WTC11 (cell line): ENCODE results near the gene PHRF1.
A peak's percentile ranks its signal among the peaks of the same experiment; 100 is the strongest.

Experiments
- NFYB ChIP-seq: sonication (generic); formaldehyde crosslinking; conservative IDR thresholded peaks from 2 replicates; pipeline ENCODE4 v1.8.0; 2022; ENCODE audit warnings: low read depth, missing genetic modification reagents
- NR2C2 ChIP-seq: sonication (generic); formaldehyde crosslinking; IDR thresholded peaks from 2 replicates; pipeline ENCODE4 v1.8.0; 2022; ENCODE audit warnings: mild to moderate bottlenecking, missing genetic modification reagents
- RELA ChIP-seq: sonication (generic); formaldehyde crosslinking; IDR thresholded peaks from 2 replicates; pipeline ENCODE4 v1.8.1; 2022; ENCODE audit warnings: missing genetic modification reagents, mild to moderate bottlenecking, borderline replicate concordance
- SOX15 ChIP-seq: fragments of 250-450 bp; sonication (Bioruptor Pico); IDR thresholded peaks from 2 replicates; pipeline ENCODE4 v1.9.0; 2021; ENCODE audit warnings: mild to moderate bottlenecking
- TEAD4 ChIP-seq: sonication (generic); formaldehyde crosslinking; IDR thresholded peaks from 2 replicates; pipeline ENCODE4 v1.8.0; 2022; ENCODE audit warnings: mild to moderate bottlenecking, missing genetic modification reagents
- ZNF121 ChIP-seq: sonication (generic); formaldehyde crosslinking; IDR thresholded peaks from 2 replicates; pipeline ENCODE4 v1.8.0; 2023; ENCODE audit warnings: missing genetic modification reagents
- TF ChIP-seq, protein P1 (sequence below): fragments of 200-600 bp; IDR thresholded peaks from 2 replicates; pipeline ENCODE4 v1.8.0; 2022; ENCODE audit warnings: antibody characterized with exemption
- TF ChIP-seq, protein P2 (sequence below): sonication (generic); formaldehyde crosslinking; conservative IDR thresholded peaks from 2 replicates; pipeline ENCODE4 v1.8.1; 2022; ENCODE audit warnings: mild to moderate bottlenecking, missing genetic modification reagents

GRCh38 chr11:636511-637332, 60.5 kb downstream of the PHRF1 start, which contains the start of gene DRD4:
- TF ChIP-seq, protein P1, sequence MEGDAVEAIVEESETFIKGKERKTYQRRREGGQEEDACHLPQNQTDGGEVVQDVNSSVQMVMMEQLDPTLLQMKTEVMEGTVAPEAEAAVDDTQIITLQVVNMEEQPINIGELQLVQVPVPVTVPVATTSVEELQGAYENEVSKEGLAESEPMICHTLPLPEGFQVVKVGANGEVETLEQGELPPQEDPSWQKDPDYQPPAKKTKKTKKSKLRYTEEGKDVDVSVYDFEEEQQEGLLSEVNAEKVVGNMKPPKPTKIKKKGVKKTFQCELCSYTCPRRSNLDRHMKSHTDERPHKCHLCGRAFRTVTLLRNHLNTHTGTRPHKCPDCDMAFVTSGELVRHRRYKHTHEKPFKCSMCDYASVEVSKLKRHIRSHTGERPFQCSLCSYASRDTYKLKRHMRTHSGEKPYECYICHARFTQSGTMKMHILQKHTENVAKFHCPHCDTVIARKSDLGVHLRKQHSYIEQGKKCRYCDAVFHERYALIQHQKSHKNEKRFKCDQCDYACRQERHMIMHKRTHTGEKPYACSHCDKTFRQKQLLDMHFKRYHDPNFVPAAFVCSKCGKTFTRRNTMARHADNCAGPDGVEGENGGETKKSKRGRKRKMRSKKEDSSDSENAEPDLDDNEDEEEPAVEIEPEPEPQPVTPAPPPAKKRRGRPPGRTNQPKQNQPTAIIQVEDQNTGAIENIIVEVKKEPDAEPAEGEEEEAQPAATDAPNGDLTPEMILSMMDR = no peak
- TF ChIP-seq NR2C2 (CRISPR knock-in tag) (no peak), RELA (no peak), NFYB (peak; percentile 17; the same call in 1 of the 2 replicates), TEAD4 (CRISPR knock-in tag) (no peak), ZNF121 (CRISPR knock-in tag) (peak; percentile 60; the same call in 1 of the 2 replicates), SOX15 (no peak)
- TF ChIP-seq, protein P2, sequence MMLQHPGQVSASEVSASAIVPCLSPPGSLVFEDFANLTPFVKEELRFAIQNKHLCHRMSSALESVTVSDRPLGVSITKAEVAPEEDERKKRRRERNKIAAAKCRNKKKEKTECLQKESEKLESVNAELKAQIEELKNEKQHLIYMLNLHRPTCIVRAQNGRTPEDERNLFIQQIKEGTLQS (CRISPR knock-in tag) = no peak
